ENCODE results near the gene ZBP1. TPM values are rescaled to one million over a fixed set of nuclear protein-coding genes. Genes with fewer than 3 reads are reported as not detected.

Gene ZBP1
- total and polyA plus RNA-seq, 10 of the 15 experiments (the other 5 are each of a cell fraction or from before 2014, with no cell fraction given), result 0.93 to 10.6 (median 4.8) TPM

DNA sequence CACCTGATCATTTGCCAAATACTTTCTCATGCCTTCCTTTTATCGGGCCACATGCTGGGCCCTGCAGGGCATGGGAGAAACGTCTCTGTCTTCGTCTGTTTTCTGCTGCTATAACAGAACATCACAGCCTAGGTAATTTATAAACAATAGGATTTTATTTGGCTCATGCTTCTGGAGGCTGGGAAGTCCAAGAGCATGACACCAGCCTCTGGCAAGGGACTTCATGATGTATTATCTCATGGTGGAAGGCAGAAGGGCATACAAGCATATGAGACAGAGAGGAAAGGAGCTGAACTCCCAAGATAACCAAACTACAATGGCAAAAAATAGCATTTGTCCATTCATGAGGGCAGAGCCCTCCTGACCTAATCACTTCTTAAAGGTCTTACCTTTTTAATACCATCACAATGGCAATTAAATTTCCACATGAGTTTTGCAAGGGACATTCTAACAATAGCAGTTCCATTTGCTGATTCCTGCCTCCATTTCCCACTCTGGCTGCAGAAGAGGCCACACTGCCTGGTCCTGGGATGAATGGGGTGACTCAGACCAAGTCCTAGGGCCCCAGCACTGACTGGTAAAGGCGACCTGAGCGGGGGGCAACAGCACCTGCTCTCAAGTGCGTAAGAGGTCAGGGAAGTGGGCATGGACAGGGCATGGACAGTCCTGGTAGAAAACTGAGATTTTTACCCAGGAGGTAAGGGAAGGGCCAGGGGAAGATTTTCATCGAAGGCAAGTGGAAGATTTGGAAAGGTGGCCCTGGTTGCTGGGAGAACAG, 5.1 kb upstream of the ZBP1 start (continued):
- TF ChIP-seq, protein P1, sequence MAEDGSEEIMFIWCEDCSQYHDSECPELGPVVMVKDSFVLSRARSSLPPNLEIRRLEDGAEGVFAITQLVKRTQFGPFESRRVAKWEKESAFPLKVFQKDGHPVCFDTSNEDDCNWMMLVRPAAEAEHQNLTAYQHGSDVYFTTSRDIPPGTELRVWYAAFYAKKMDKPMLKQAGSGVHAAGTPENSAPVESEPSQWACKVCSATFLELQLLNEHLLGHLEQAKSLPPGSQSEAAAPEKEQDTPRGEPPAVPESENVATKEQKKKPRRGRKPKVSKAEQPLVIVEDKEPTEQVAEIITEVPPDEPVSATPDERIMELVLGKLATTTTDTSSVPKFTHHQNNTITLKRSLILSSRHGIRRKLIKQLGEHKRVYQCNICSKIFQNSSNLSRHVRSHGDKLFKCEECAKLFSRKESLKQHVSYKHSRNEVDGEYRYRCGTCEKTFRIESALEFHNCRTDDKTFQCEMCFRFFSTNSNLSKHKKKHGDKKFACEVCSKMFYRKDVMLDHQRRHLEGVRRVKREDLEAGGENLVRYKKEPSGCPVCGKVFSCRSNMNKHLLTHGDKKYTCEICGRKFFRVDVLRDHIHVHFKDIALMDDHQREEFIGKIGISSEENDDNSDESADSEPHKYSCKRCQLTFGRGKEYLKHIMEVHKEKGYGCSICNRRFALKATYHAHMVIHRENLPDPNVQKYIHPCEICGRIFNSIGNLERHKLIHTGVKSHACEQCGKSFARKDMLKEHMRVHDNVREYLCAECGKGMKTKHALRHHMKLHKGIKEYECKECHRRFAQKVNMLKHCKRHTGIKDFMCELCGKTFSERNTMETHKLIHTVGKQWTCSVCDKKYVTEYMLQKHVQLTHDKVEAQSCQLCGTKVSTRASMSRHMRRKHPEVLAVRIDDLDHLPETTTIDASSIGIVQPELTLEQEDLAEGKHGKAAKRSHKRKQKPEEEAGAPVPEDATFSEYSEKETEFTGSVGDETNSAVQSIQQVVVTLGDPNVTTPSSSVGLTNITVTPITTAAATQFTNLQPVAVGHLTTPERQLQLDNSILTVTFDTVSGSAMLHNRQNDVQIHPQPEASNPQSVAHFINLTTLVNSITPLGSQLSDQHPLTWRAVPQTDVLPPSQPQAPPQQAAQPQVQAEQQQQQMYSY (CRISPR knock-in tag; IDR thresholded peaks at IDR 0.05), result no peak
- no peak for TF ChIP-seq GABPA (IDR thresholded peaks at IDR 0.05; ENCODE audit: low read depth)
- TF ChIP-seq, protein P2, sequence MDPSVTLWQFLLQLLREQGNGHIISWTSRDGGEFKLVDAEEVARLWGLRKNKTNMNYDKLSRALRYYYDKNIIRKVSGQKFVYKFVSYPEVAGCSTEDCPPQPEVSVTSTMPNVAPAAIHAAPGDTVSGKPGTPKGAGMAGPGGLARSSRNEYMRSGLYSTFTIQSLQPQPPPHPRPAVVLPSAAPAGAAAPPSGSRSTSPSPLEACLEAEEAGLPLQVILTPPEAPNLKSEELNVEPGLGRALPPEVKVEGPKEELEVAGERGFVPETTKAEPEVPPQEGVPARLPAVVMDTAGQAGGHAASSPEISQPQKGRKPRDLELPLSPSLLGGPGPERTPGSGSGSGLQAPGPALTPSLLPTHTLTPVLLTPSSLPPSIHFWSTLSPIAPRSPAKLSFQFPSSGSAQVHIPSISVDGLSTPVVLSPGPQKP (IDR thresholded peaks at IDR 0.05; ENCODE audit: low read depth, low read length), result no peak
- TF ChIP-seq, protein P3, sequence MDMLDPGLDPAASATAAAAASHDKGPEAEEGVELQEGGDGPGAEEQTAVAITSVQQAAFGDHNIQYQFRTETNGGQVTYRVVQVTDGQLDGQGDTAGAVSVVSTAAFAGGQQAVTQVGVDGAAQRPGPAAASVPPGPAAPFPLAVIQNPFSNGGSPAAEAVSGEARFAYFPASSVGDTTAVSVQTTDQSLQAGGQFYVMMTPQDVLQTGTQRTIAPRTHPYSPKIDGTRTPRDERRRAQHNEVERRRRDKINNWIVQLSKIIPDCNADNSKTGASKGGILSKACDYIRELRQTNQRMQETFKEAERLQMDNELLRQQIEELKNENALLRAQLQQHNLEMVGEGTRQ (IDR thresholded peaks at IDR 0.05; ENCODE audit: borderline replicate concordance, low read depth, low read length), result no peak
- no peak for TF ChIP-seq RELA (IDR thresholded peaks at IDR 0.05; ENCODE audit: borderline replicate concordance, partially characterized antibody)
